ENCODE measurements around the gene TIMM10.

DNA sequence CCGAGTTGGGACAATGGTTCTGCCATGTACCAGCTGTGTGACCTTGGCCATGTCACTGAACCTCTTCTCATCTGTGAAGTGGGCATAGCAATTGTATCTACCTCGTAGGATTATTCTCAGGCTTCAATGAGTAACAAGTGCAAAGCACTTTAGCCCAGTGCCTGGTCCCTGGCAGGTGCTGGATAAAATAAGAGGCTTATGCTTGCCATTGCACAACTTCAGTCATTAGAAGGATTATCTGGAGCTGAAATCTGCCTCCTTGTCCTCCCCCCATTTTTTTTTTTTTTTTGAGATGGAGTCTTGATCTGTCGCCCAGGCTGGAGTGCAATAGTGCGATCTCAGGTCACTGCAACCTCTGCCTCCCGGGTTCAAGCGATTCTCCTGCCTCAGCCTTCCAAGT is 14.0 kb upstream of the TIMM10 start:
- TF ChIP-seq, protein P1, sequence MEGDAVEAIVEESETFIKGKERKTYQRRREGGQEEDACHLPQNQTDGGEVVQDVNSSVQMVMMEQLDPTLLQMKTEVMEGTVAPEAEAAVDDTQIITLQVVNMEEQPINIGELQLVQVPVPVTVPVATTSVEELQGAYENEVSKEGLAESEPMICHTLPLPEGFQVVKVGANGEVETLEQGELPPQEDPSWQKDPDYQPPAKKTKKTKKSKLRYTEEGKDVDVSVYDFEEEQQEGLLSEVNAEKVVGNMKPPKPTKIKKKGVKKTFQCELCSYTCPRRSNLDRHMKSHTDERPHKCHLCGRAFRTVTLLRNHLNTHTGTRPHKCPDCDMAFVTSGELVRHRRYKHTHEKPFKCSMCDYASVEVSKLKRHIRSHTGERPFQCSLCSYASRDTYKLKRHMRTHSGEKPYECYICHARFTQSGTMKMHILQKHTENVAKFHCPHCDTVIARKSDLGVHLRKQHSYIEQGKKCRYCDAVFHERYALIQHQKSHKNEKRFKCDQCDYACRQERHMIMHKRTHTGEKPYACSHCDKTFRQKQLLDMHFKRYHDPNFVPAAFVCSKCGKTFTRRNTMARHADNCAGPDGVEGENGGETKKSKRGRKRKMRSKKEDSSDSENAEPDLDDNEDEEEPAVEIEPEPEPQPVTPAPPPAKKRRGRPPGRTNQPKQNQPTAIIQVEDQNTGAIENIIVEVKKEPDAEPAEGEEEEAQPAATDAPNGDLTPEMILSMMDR (IDR thresholded peaks at IDR 0.05): no peak
- no peak for TF ChIP-seq EZH2 (IDR thresholded peaks at IDR 0.05)
